K562 (cell line): Measurements from ENCODE around the gene PITPNM3.

Source experiments
- ATF6 ChIP-seq: sonication (generic); formaldehyde crosslinking; IDR thresholded peaks from 2 replicates; pipeline ENCODE4 v1.4.0; 2020; ENCODE audit warnings: mild to moderate bottlenecking, missing genetic modification reagents
- CBX8 ChIP-seq: fragments of 200-600 bp; sonication (generic); IDR thresholded peaks from 2 replicates; pipeline ENCODE4 v1.6.1; 2012; ENCODE audit warnings: borderline replicate concordance, mixed run types, low read depth, mild to moderate bottlenecking, moderate library complexity, mixed read lengths, low read length, control low read depth, inconsistent platforms; ENCODE audit not compliant: poor library complexity, severe bottlenecking; ENCODE audit errors: extremely low read depth
- COPS2 ChIP-seq: fragments of 450-650 bp; conservative IDR thresholded peaks from 2 replicates; pipeline ENCODE4 v1.6.1; 2016; ENCODE audit warnings: mild to moderate bottlenecking, moderate library complexity
- CTCF ChIP-seq, 3 experiments: IDR thresholded peaks in 2 of 3; conservative IDR thresholded peaks in 1 of 3; 2 replicates each; pipeline ENCODE4 v1.5.1; 2011 to 2012; ENCODE audit warnings: low read length in 3 of 3, mild to moderate bottlenecking in 3 of 3, control low read depth in 2 of 3, improper control_type of control experiment in 1 of 3, inconsistent platforms in 1 of 3, low read depth in 1 of 3, mixed read lengths in 1 of 3, moderate library complexity in 1 of 3; ENCODE audit not compliant: insufficient read depth in 2 of 3
- POLR2A ChIP-seq: fragments of 450-650 bp; conservative IDR thresholded peaks from 2 replicates; pipeline ENCODE4 v1.6.1; 2016
- POLR2AphosphoS5 ChIP-seq: IDR thresholded peaks from 2 replicates; pipeline ENCODE4 v1.6.1; 2011; ENCODE audit warnings: mild to moderate bottlenecking, low read depth, low read length, moderate library complexity; ENCODE audit not compliant: control insufficient read depth, insufficient read depth
- SP2 ChIP-seq: IDR thresholded peaks from 2 replicates; pipeline ENCODE4 v1.6.1; 2011; ENCODE audit warnings: mild to moderate bottlenecking, low read depth, low read length, moderate library complexity; ENCODE audit not compliant: poor library complexity, severe bottlenecking; ENCODE audit errors: extremely low read depth
- ZBTB11 ChIP-seq, 3 experiments: fragments of 200-800 bp in 1 of 3; fragments of 250-450 bp in 1 of 3; fragments of 450-650 bp in 1 of 3; sonication (Bioruptor Pico) in 1 of 3; sonication (Bioruptor generic) in 1 of 3; formaldehyde crosslinking in 1 of 3; IDR thresholded peaks; 2 replicates each; pipeline versions ENCODE4 v1.6.1 to v1.8.0; 2016 to 2022; ENCODE audit warnings: mild to moderate bottlenecking in 2 of 3, missing genetic modification characterization in 2 of 3, missing compliant biosample characterization in 1 of 3, moderate library complexity in 1 of 3
- ZNF76 ChIP-seq: fragments of 250-450 bp; sonication (Bioruptor Pico); IDR thresholded peaks from 2 replicates; pipeline ENCODE4 v1.4.0; 2020; ENCODE audit warnings: mild to moderate bottlenecking, moderate library complexity, borderline replicate concordance

GRCh38 chr17:6442775-6443174 is 113.6 kb downstream of the PITPNM3 start:
- TF ChIP-seq POLR2A (no peak), ZNF76 (CRISPR knock-in tag) (no peak), ATF6 (CRISPR knock-in tag) (no peak), POLR2AphosphoS5 (no peak), CBX8 (no peak), COPS2 (no peak), CTCF (IDR thresholded peaks at IDR 0.05 in 2 of 3, conservative IDR thresholded peaks at IDR 0.05 in 1 of 3; ENCODE audit: insufficient read depth in 2 of 3, low read depth in 1 of 3, low read length in 3 of 3) (no peak), ZBTB11 (CRISPR knock-in tag; IDR thresholded peaks at IDR 0.05) (no peak), SP2 (no peak)
